IPS-20b (cell line): Measurements from ENCODE around the gene NELFA.

Experiments used
- H3K27ac ChIP-seq: one replicate; pipeline ENCODE4 v1.5.1; 2013; ENCODE audit warnings: low read length
- H3K27me3 ChIP-seq: 2 replicates; pipeline ENCODE4 v1.6.1; 2013; ENCODE audit warnings: mild to moderate bottlenecking, low read length, inconsistent platforms; ENCODE audit not compliant: insufficient read depth
- H3K36me3 ChIP-seq: 2 replicates; pipeline ENCODE4 v1.6.1; 2013; ENCODE audit warnings: low read depth, mild to moderate bottlenecking, inconsistent platforms, low read length, moderate library complexity; ENCODE audit not compliant: insufficient read depth
- H3K4me1 ChIP-seq: 2 replicates; pipeline ENCODE4 v1.6.1; 2013; ENCODE audit warnings: mild to moderate bottlenecking, control low read depth, inconsistent platforms, low read length, moderate library complexity; ENCODE audit not compliant: insufficient read depth
- H3K4me3 ChIP-seq: 2 replicates; pipeline ENCODE4 v1.5.1; 2013; ENCODE audit warnings: mild to moderate bottlenecking, low read length, inconsistent platforms
- H3K9ac ChIP-seq: 2 replicates; pipeline ENCODE4 v1.6.1; 2013; ENCODE audit warnings: low read depth, mild to moderate bottlenecking, inconsistent platforms, low read length, moderate library complexity
- H3K9me3 ChIP-seq: 2 replicates; pipeline ENCODE4 v1.6.1; 2013; ENCODE audit warnings: mild to moderate bottlenecking, low read depth, low read length, inconsistent platforms; ENCODE audit not compliant: insufficient read depth

NELFA gene

GRCh38 chr4:2008921-2009650 lies at the start of gene NELFA:
Gene NELFA, minus strand, starts transcription at chr4:2008974. Its CDS starts 15 bp downstream, at chr4:2008959.
- H3K9me3 ChIP-seq, result no peaks in the 10 kb centered on the region
- H3K36me3 ChIP-seq, result peaks cover 21% of the 10 kb centered on the region
- H3K9ac ChIP-seq, result peak within 1 kb of the TSS; percentile 97
- H3K4me1 ChIP-seq, result peaks cover 3% of the 10 kb centered on the region; the same call in 1 of the 2 replicates
- no peaks in the 10 kb centered on the region; the same call in 1 of the 2 replicates for H3K27me3 ChIP-seq
- peak within 1 kb of the TSS; percentile 93 for H3K4me3 ChIP-seq
- H3K27ac ChIP-seq, result peak within 1 kb of the TSS; percentile 84

- H3K36me3 ChIP-seq, result no peaks in the 10 kb centered on the region
- H3K4me1 ChIP-seq, result no peaks in the 10 kb centered on the region
- peaks cover 62% of the 10 kb centered on the region for H3K27me3 ChIP-seq
- H3K4me3 ChIP-seq, result no peak overlapping the region
- H3K9ac ChIP-seq, result no peak overlapping the region
- H3K27ac ChIP-seq, result no peak overlapping the region
- H3K9me3 ChIP-seq, result no peaks in the 10 kb centered on the region
Measured at GRCh38 chr4:2057382-2058065, 48.8 kb upstream of the NELFA start.

GRCh38 chr4:2054217-2054616 lies 45.4 kb upstream of the NELFA start:
- H3K27me3 ChIP-seq, result peaks cover 44% of the 10 kb centered on the region
- H3K36me3 ChIP-seq, result no peaks in the 10 kb centered on the region
- no peak overlapping the region for H3K27ac ChIP-seq
- no peak overlapping the region for H3K4me3 ChIP-seq
- no peaks in the 10 kb centered on the region for H3K9me3 ChIP-seq
- H3K9ac ChIP-seq, result no peak overlapping the region
- peaks cover 5% of the 10 kb centered on the region; the same call in 1 of the 2 replicates for H3K4me1 ChIP-seq

- Histone ChIP-seq H3K9ac (no peak overlapping the region), H3K27me3 (peaks cover 21% of the 10 kb centered on the region), H3K36me3 (no peaks in the 10 kb centered on the region), H3K4me1 (peaks cover 5% of the 10 kb centered on the region; the same call in 1 of the 2 replicates), H3K9me3 (no peaks in the 10 kb centered on the region), H3K4me3 (no peak overlapping the region), H3K27ac (no peak overlapping the region)
Measured at GRCh38 chr4:2051086-2051485, 42.3 kb upstream of the NELFA start.

GRCh38 chr4:2049811-2050210 lies 41.0 kb upstream of the NELFA start:
- H3K4me3 ChIP-seq, result no peak overlapping the region
- peaks cover 5% of the 10 kb centered on the region; the same call in 1 of the 2 replicates for H3K4me1 ChIP-seq
- H3K27ac ChIP-seq, result no peak overlapping the region
- no peaks in the 10 kb centered on the region for H3K36me3 ChIP-seq
- no peak overlapping the region for H3K9ac ChIP-seq
- peaks cover 17% of the 10 kb centered on the region for H3K27me3 ChIP-seq
- H3K9me3 ChIP-seq, result no peaks in the 10 kb centered on the region

- Histone ChIP-seq H3K4me3 (no peak overlapping the region), H3K27me3 (peaks cover 17% of the 10 kb centered on the region), H3K27ac (no peak overlapping the region), H3K36me3 (no peaks in the 10 kb centered on the region), H3K9me3 (no peaks in the 10 kb centered on the region), H3K9ac (no peak overlapping the region), H3K4me1 (peaks cover 5% of the 10 kb centered on the region; the same call in 1 of the 2 replicates)
Measured at GRCh38 chr4:2049381-2049780, 40.6 kb upstream of the NELFA start.

- H3K27me3 ChIP-seq, result peaks cover 17% of the 10 kb centered on the region
- no peak overlapping the region for H3K27ac ChIP-seq
- no peak overlapping the region for H3K9ac ChIP-seq
- H3K9me3 ChIP-seq, result no peaks in the 10 kb centered on the region
- peaks cover 5% of the 10 kb centered on the region; the same call in 1 of the 2 replicates for H3K4me1 ChIP-seq
- no peaks in the 10 kb centered on the region for H3K36me3 ChIP-seq
- H3K4me3 ChIP-seq, result no peak overlapping the region
Measured at GRCh38 chr4:2048831-2049230, 40.1 kb upstream of the NELFA start.

- Histone ChIP-seq H3K27ac (no peak overlapping the region), H3K27me3 (peaks cover 23% of the 10 kb centered on the region), H3K9ac (no peak overlapping the region), H3K4me3 (no peak overlapping the region), H3K9me3 (no peaks in the 10 kb centered on the region), H3K36me3 (no peaks in the 10 kb centered on the region), H3K4me1 (peaks cover 5% of the 10 kb centered on the region; the same call in 1 of the 2 replicates)
Measured at GRCh38 chr4:2047781-2048581, 39.2 kb upstream of the NELFA start.

- Histone ChIP-seq H3K9ac (no peak overlapping the region), H3K4me1 (peaks cover 5% of the 10 kb centered on the region; the same call in 1 of the 2 replicates), H3K4me3 (no peak overlapping the region), H3K9me3 (no peaks in the 10 kb centered on the region), H3K27me3 (peaks cover 30% of the 10 kb centered on the region), H3K36me3 (no peaks in the 10 kb centered on the region), H3K27ac (no peak overlapping the region)
Measured at GRCh38 chr4:2047031-2047660, 38.4 kb upstream of the NELFA start.

GRCh38 chr4:2046031-2046961 lies 37.5 kb upstream of the NELFA start:
- Histone ChIP-seq H3K9ac (no peak overlapping the region), H3K9me3 (no peaks in the 10 kb centered on the region), H3K4me1 (peaks cover under 1% of the 10 kb centered on the region; the same call in 1 of the 2 replicates), H3K4me3 (no peak overlapping the region), H3K36me3 (no peaks in the 10 kb centered on the region), H3K27ac (no peak overlapping the region), H3K27me3 (peaks cover 31% of the 10 kb centered on the region)
